ENCODE results near the gene ZCCHC24.

ZCCHC24 gene

GRCh38 chr10:79376078-79376628 lies 69.3 kb downstream of the ZCCHC24 start:
- Histone ChIP-seq H3K27ac (no peak overlapping the region), H3K36me3 (ENCODE audit: insufficient read depth) (no peaks in the 10 kb centered on the region), H3K9ac (no peak overlapping the region), H2AFZ (ENCODE audit: low read depth) (no peak overlapping the region), H3K4me2 (no peak overlapping the region), H3K79me2 (ENCODE audit: insufficient read depth, low read depth) (no peaks in the 10 kb centered on the region), H3K4me3 (IDR thresholded peaks at IDR 0.05; ENCODE audit: insufficient read depth, low read depth, low read length) (no peak overlapping the region), H4K20me1 (ENCODE audit: insufficient read depth) (no peaks in the 10 kb centered on the region), H3K27me3 (ENCODE audit: insufficient read depth, low read depth) (no peaks in the 10 kb centered on the region), H3K4me1 (ENCODE audit: low read depth, poor library complexity, severe bottlenecking) (peaks cover 15% of the 10 kb centered on the region)
- no peak for TF ChIP-seq CTCF (conservative IDR thresholded peaks at IDR 0.05; ENCODE audit: low read depth, low read length)

GRCh38 chr10:79375321-79376077 lies 69.9 kb downstream of the ZCCHC24 start:
- no peak overlapping the region for H2AFZ ChIP-seq (ENCODE audit: low read depth)
- no peak overlapping the region for H3K9ac ChIP-seq
- no peak overlapping the region for H3K27ac ChIP-seq
- peaks cover 15% of the 10 kb centered on the region for H3K4me1 ChIP-seq (ENCODE audit: low read depth, poor library complexity, severe bottlenecking)
- H3K4me3 ChIP-seq (IDR thresholded peaks at IDR 0.05; ENCODE audit: insufficient read depth, low read depth, low read length), result no peak overlapping the region
- H3K36me3 ChIP-seq (ENCODE audit: insufficient read depth), result no peaks in the 10 kb centered on the region
- H3K4me2 ChIP-seq, result no peak overlapping the region
- no peaks in the 10 kb centered on the region for H3K27me3 ChIP-seq (ENCODE audit: insufficient read depth, low read depth)
- no peak for TF ChIP-seq CTCF (conservative IDR thresholded peaks at IDR 0.05; ENCODE audit: low read depth, low read length)
- no peaks in the 10 kb centered on the region for H3K79me2 ChIP-seq (ENCODE audit: insufficient read depth, low read depth)
- H4K20me1 ChIP-seq (ENCODE audit: insufficient read depth), result no peaks in the 10 kb centered on the region

DNA sequence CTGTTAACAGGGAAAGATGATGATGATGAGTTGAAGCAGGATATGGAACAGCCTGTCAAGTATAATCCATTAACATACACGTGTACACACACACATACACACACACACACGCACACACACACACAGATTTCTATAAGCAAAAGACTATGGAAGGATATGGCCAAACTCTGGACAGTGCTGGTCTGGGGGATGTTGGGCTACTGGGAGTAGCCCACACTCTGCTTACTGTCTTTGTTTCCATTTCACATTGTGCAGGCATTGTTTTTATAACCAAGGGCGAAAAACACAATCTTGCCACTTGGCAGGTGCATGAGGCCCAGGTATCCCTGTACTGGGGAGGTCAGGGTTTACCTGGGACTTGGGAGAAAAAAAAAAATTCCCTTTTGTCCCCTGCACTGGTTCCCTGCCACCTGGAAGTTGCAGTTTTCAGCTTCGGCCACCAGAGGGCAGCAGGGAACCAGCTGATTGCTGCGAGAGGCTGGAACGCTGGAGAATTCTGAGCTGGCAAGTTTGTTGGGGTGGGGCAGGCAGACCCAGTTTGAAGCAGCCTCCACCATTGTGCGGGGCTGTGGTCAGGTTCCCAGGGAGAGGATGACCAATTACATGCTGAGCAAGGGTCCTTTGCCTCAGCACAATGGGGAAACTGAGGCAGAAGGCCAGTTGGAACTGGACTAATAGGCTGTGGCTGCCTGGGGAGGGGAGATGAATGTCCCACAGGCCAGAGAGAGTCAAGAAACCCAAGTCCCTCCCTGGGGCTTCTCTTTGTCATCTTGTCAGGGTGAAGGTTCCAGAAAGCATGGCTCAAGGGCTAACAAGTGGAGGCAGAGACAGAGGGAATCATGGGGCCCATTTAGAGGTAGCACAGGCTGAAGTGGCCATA lies 70.9 kb downstream of the ZCCHC24 start:
- no peaks in the 10 kb centered on the region for H3K79me2 ChIP-seq (ENCODE audit: insufficient read depth, low read depth)
- H3K27ac ChIP-seq, result no peak overlapping the region
- no peak overlapping the region for H3K4me3 ChIP-seq (IDR thresholded peaks at IDR 0.05; ENCODE audit: insufficient read depth, low read depth, low read length)
- no peak overlapping the region for H3K9ac ChIP-seq
- no peaks in the 10 kb centered on the region for H3K27me3 ChIP-seq (ENCODE audit: insufficient read depth, low read depth)
- no peak overlapping the region for H3K4me2 ChIP-seq
- H3K4me1 ChIP-seq (ENCODE audit: low read depth, poor library complexity, severe bottlenecking), result peaks cover 15% of the 10 kb centered on the region
- H3K36me3 ChIP-seq (ENCODE audit: insufficient read depth), result no peaks in the 10 kb centered on the region
- H2AFZ ChIP-seq (ENCODE audit: low read depth), result 0 out of 2 replicates have a peak overlapping the region, but pooled peaks have one; percentile 8
- no peaks in the 10 kb centered on the region for H4K20me1 ChIP-seq (ENCODE audit: insufficient read depth)
- TF ChIP-seq CTCF (conservative IDR thresholded peaks at IDR 0.05; ENCODE audit: low read depth, low read length), result peak; percentile 96

DNA sequence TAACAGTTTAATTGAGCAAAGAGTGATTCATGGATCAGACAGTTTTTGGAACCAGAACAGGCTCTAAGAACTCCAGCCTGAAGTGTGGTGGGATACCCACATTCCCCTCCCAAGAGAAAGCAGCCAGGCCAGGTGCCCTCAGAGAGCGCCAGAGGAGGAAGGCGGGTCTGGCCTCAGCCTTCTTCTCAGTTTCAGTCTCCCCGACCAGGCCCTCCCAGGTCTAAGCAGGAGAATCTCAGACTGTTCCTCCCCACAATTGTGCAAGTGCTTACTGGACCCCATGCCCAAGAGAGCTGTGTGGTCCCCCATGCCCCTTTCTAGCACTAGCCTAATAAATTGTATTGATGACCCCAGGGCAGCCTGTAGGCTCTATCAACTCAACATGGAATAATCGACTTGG lies 72.6 kb downstream of the ZCCHC24 start:
- Histone ChIP-seq H3K36me3 (ENCODE audit: insufficient read depth) (no peaks in the 10 kb centered on the region), H4K20me1 (ENCODE audit: insufficient read depth) (no peaks in the 10 kb centered on the region), H3K27me3 (ENCODE audit: insufficient read depth, low read depth) (no peaks in the 10 kb centered on the region), H3K4me2 (no peak overlapping the region), H2AFZ (ENCODE audit: low read depth) (no peak overlapping the region), H3K79me2 (ENCODE audit: insufficient read depth, low read depth) (no peaks in the 10 kb centered on the region), H3K4me1 (ENCODE audit: low read depth, poor library complexity, severe bottlenecking) (peaks cover 15% of the 10 kb centered on the region), H3K27ac (no peak overlapping the region), H3K9ac (no peak overlapping the region), H3K4me3 (IDR thresholded peaks at IDR 0.05; ENCODE audit: insufficient read depth, low read depth, low read length) (no peak overlapping the region)
- TF ChIP-seq CTCF (conservative IDR thresholded peaks at IDR 0.05; ENCODE audit: low read depth, low read length), result no peak
